Ascending aorta (tissue), 2 donors: ENCODE data around the gene DTYMK. TPM values are rescaled to one million over a fixed set of nuclear protein-coding genes. Genes with fewer than 3 reads are reported as not detected.

Experiments used
- DNase-seq, 2 donors: peaks; one replicate each; pipeline ENCODE4 v3.0.0-alpha.2; 2019; ENCODE audit warnings: low spot score in 2 of 2
- H3K27ac ChIP-seq, 2 donors: fragments of 200-600 bp; sonication (generic); one replicate each; pipeline ENCODE4 v1.5.1; 2016 to 2017; ENCODE audit warnings: mild to moderate bottlenecking in 1 of 2
- H3K27me3 ChIP-seq: fragments of 200-600 bp; sonication (generic); one replicate; pipeline ENCODE4 v1.5.1; 2017
- H3K36me3 ChIP-seq, 2 donors: fragments of 200-600 bp; sonication (generic); one replicate each; pipeline ENCODE4 v1.5.1; 2016
- H3K4me1 ChIP-seq, 2 donors: fragments of 200-600 bp; sonication (generic); one replicate each; pipeline ENCODE4 v1.5.1; 2016 to 2017; ENCODE audit warnings: mild to moderate bottlenecking in 1 of 2
- H3K4me3 ChIP-seq, 2 donors: fragments of 200-600 bp; sonication (generic); one replicate each; pipeline ENCODE4 v1.5.1; 2016 to 2017; ENCODE audit warnings: mild to moderate bottlenecking in 1 of 2
- H3K9me3 ChIP-seq, 2 donors: fragments of 200-600 bp; sonication (generic); one replicate each; pipeline ENCODE4 v1.5.1; 2016
- intact Hi-C: fragments of 100-400 bp; cut with DNase I; formaldehyde crosslinking; loops from one replicate; pipeline ENCODE4 v1.15.1; 2023
- total RNA-seq: library from RNA; depleted of rRNA; stranded (reverse); fragments of >200 nt; gene quantifications from one replicate; pipeline ENCODE4 v1.1.0, GENCODE V29; 2016
- TF ChIP-seq, protein P1 (sequence below), 3 experiments: fragments of 200-600 bp in 2 of 3; fragments of 450-650 bp in 1 of 3; sonication (generic) in 2 of 3; IDR thresholded peaks; one replicate each; pipeline ENCODE4 v1.5.1; 2016 to 2019; ENCODE audit warnings: antibody characterized with exemption in 3 of 3, mild to moderate bottlenecking in 1 of 3, moderate library complexity in 1 of 3

Gene DTYMK
- total RNA-seq, 1 donor from 2014 or later: 25.0 TPM

DNA sequence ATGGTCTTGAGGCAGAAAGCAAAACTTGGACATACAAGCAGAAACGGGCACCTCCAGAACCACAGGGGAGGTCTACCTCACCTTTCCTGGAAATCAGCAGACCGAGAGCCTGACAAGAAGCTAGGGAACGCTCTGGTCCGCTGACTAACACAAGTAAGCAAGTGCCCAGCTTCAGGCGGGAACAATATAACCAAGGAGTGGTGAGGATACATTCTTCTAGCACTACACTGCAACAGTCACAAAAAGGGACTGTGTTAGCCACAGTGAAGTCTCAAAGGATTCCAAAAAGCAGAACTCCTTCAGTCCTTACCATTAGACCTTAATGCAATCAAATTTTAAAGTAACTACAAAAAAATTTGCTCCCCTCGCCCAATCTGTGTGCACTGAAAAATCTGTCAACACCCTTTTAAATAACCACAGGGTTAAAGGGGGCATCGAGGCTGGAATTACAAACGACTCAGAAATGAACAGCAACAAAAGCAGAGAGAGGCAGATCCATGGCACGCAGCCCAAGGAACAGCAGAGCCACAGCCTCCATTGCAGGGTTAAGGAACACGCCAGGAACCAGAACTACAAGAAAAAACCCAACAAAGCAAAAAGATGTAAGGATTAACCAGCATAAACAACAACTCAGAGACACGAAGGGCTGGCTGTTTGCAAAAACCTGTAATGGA lies 56.7 kb downstream of the DTYMK start:
- TF ChIP-seq, protein P1, sequence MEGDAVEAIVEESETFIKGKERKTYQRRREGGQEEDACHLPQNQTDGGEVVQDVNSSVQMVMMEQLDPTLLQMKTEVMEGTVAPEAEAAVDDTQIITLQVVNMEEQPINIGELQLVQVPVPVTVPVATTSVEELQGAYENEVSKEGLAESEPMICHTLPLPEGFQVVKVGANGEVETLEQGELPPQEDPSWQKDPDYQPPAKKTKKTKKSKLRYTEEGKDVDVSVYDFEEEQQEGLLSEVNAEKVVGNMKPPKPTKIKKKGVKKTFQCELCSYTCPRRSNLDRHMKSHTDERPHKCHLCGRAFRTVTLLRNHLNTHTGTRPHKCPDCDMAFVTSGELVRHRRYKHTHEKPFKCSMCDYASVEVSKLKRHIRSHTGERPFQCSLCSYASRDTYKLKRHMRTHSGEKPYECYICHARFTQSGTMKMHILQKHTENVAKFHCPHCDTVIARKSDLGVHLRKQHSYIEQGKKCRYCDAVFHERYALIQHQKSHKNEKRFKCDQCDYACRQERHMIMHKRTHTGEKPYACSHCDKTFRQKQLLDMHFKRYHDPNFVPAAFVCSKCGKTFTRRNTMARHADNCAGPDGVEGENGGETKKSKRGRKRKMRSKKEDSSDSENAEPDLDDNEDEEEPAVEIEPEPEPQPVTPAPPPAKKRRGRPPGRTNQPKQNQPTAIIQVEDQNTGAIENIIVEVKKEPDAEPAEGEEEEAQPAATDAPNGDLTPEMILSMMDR (IDR thresholded peaks at IDR 0.05): no peak
- Histone ChIP-seq H3K36me3 (peaks cover 19 to 24% of the 10 kb centered on the region in 2 donors), H3K9me3 (no peaks in the 10 kb centered on the region), H3K27ac (no peak overlapping the region), H3K4me3 (no peak overlapping the region), H3K27me3 (no peaks in the 10 kb centered on the region), H3K4me1 (peaks cover 0 to under 1% of the 10 kb centered on the region in 2 donors)
- DNase-seq: no peak
- intact Hi-C loops: no loop called here

DNA sequence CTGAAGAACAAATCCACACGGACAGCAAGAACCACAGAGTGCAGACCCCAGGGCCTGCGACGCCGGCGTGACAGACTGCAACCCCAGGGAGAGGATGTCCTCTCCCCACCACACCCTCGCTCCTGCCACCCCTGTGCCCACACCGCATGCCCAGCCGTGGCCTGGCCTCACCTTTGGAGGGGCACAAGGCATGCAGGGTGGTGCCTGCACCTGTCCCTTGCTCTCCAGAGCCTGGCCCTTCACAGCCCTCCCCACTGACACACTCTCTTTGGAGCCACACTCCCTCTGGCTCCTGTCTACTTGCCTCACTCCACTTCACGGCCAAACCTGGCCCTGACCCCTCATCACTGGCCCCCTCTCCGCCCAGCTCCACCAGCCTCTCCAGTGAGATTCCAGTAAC lies 58.9 kb downstream of the DTYMK start:
- H3K27me3 ChIP-seq: no peaks in the 10 kb centered on the region
- no peak overlapping the region for H3K27ac ChIP-seq
- H3K36me3 ChIP-seq: peaks cover 9 to 12% of the 10 kb centered on the region in 2 donors
- TF ChIP-seq, protein P1 (IDR thresholded peaks at IDR 0.05): no peak
- DNase-seq: no peak
- intact Hi-C loops: no loop called here
- H3K4me1 ChIP-seq: no peaks in the 10 kb centered on the region
- H3K9me3 ChIP-seq: no peaks in the 10 kb centered on the region
- no peak overlapping the region for H3K4me3 ChIP-seq

Other genes starting within 250 kb of the DTYMK start
- 259 TPM for gene STK25, start 178.2 kb downstream of the DTYMK start, total RNA-seq
- 35.4 TPM for gene BOK, start 128.1 kb downstream of the DTYMK start, total RNA-seq
- gene THAP4, start 49.7 kb downstream of the DTYMK start, total RNA-seq: 80.8 TPM
- 225 TPM for gene ATG4B, start 49.1 kb downstream of the DTYMK start, total RNA-seq
- gene ING5, start 15.2 kb upstream of the DTYMK start, total RNA-seq: 38.1 TPM
- 22.2 TPM for gene D2HGDH, start 47.8 kb upstream of the DTYMK start, total RNA-seq
- gene GAL3ST2, start 90.0 kb upstream of the DTYMK start, total RNA-seq: not detected
- not detected for gene NEU4, start 122.4 kb upstream of the DTYMK start, total RNA-seq
- gene PDCD1, start 172.1 kb upstream of the DTYMK start, total RNA-seq: not detected
- not detected for gene RTP5, start 182.9 kb upstream of the DTYMK start, total RNA-seq